ENCODE results near the gene KCNN1. TPM values are rescaled to one million over a fixed set of nuclear protein-coding genes. Genes with fewer than 3 reads are reported as not detected.

KCNN1 gene
- total and polyA plus RNA-seq, 2 of the 13 experiments (the other 11 are each of a cell fraction or from before 2014, with no cell fraction given): 0.04 TPM; not detected in 1

GRCh38 chr19:18029617-18030338 is 62.9 kb downstream of the KCNN1 start (continued):
- no peak for TF ChIP-seq KDM4B (CRISPR knock-in tag; IDR thresholded peaks at IDR 0.05)
- no peak for TF ChIP-seq ZNF549 (CRISPR knock-in tag; IDR thresholded peaks at IDR 0.05)
- no peak for TF ChIP-seq CEBPB (IDR thresholded peaks at IDR 0.05; ENCODE audit: borderline replicate concordance, low read depth, low read length)
- no peak for TF ChIP-seq SMYD3 (CRISPR knock-in tag; IDR thresholded peaks at IDR 0.05)
- TF ChIP-seq KLF13 (CRISPR knock-in tag; IDR thresholded peaks at IDR 0.05): no peak
- no peak for TF ChIP-seq MTF1 (CRISPR knock-in tag; IDR thresholded peaks at IDR 0.05)
- no peak for TF ChIP-seq ZXDC (CRISPR knock-in tag; IDR thresholded peaks at IDR 0.05)
- no peak for TF ChIP-seq WIZ (CRISPR knock-in tag; IDR thresholded peaks at IDR 0.05)
- 0 out of 2 replicates have a peak, but pooled peaks have one; percentile 15 for TF ChIP-seq HNF1B (CRISPR knock-in tag; IDR thresholded peaks at IDR 0.05)
- no peak for TF ChIP-seq XRCC5 (optimal IDR thresholded peaks at IDR 0.05; ENCODE audit: low read length)
- TF ChIP-seq GLI4 (CRISPR knock-in tag; IDR thresholded peaks at IDR 0.05; ENCODE audit: borderline replicate concordance): no peak
- no peak for TF ChIP-seq CBX2 (IDR thresholded peaks at IDR 0.05; ENCODE audit: low read depth, low read length)
- no peak for TF ChIP-seq CBX2 (CRISPR knock-in tag; IDR thresholded peaks at IDR 0.05; ENCODE audit: low read depth)
- 0 out of 2 replicates have a peak, but pooled peaks have one; percentile 19 for TF ChIP-seq SP5 (CRISPR knock-in tag; IDR thresholded peaks at IDR 0.05; ENCODE audit: borderline replicate concordance, low read depth)
- TF ChIP-seq ZFP37 (CRISPR knock-in tag; IDR thresholded peaks at IDR 0.05; ENCODE audit: borderline replicate concordance): no peak
- TF ChIP-seq, protein P1, sequence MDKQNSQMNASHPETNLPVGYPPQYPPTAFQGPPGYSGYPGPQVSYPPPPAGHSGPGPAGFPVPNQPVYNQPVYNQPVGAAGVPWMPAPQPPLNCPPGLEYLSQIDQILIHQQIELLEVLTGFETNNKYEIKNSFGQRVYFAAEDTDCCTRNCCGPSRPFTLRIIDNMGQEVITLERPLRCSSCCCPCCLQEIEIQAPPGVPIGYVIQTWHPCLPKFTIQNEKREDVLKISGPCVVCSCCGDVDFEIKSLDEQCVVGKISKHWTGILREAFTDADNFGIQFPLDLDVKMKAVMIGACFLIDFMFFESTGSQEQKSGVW (CRISPR knock-in tag; IDR thresholded peaks at IDR 0.05; ENCODE audit: borderline replicate concordance): no peak
- TF ChIP-seq ZNF512B (CRISPR knock-in tag; IDR thresholded peaks at IDR 0.05; ENCODE audit: borderline replicate concordance): no peak
- TF ChIP-seq POLR2G (IDR thresholded peaks at IDR 0.05; ENCODE audit: low read depth, low read length): no peak
- no peak for TF ChIP-seq ZNF160 (CRISPR knock-in tag; IDR thresholded peaks at IDR 0.05)
- no peak for TF ChIP-seq RBM39 (IDR thresholded peaks at IDR 0.05; ENCODE audit: low read depth, low read length, poor library complexity, severe bottlenecking)
- peak; percentile 57; the same call in 1 of the 2 replicates for TF ChIP-seq SAP130 (CRISPR knock-in tag; IDR thresholded peaks at IDR 0.05; ENCODE audit: low read depth)
- TF ChIP-seq AGO2 (optimal IDR thresholded peaks at IDR 0.05; ENCODE audit: low read depth, low read length): no peak
- TF ChIP-seq HNRNPH1 (optimal IDR thresholded peaks at IDR 0.05; ENCODE audit: low read depth, low read length): no peak
